ENCODE data around the gene RP2.

The RP2 gene

DNA sequence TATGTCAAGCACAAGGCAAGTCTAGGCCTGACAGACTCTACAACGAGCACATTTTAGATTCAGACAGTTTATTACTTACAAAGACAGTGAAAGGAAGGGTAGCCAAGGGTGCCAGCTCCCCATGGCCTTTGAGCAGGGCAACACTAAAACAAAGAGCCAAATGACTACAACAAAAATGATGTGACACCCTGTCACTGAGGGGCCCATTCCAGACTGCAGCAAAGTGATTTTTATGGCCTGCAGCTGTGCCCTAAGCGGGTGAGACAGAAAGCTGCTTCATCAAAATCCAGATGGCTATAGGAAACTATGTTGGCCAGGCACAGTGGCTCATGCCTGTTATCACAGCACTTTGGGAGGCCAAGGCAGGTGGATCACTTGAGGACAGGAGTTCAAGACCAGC, 13.4 kb upstream of the RP2 start:
- TF ChIP-seq, protein P1, sequence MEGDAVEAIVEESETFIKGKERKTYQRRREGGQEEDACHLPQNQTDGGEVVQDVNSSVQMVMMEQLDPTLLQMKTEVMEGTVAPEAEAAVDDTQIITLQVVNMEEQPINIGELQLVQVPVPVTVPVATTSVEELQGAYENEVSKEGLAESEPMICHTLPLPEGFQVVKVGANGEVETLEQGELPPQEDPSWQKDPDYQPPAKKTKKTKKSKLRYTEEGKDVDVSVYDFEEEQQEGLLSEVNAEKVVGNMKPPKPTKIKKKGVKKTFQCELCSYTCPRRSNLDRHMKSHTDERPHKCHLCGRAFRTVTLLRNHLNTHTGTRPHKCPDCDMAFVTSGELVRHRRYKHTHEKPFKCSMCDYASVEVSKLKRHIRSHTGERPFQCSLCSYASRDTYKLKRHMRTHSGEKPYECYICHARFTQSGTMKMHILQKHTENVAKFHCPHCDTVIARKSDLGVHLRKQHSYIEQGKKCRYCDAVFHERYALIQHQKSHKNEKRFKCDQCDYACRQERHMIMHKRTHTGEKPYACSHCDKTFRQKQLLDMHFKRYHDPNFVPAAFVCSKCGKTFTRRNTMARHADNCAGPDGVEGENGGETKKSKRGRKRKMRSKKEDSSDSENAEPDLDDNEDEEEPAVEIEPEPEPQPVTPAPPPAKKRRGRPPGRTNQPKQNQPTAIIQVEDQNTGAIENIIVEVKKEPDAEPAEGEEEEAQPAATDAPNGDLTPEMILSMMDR (IDR thresholded peaks at IDR 0.05; ENCODE audit: low read depth, low read length), result no peak
- no peak overlapping the region for H3K4me3 ChIP-seq (ENCODE audit: low read depth, low read length)

DNA sequence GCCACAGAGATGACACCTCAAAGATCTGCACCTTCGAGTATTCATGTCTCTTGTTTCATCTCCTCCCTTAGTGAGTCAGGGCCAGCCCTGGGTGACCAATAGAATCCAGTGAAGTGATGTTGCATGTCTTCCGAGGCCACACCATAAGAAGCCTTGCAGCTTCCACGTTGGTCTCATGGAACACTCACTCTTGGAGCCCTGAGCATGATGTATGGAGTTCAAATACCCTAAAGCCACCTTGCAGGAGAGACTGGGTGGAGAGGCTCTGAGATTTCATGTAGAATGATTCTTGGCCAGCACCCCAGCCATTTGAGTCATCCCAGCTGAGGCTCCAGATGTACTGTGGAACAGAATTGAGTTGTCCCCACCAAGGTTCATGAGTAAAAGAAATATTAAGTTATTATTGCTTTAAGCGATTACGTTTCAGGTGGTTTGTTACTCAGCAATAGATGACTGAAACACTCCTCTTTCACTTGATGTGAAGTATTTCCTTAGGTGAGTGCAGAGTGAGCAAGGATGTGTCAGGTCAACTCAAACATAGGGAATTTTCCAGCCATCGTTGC, 5.0 kb upstream of the RP2 start:
- TF ChIP-seq, protein P1 (IDR thresholded peaks at IDR 0.05; ENCODE audit: low read depth, low read length), result no peak
- H3K4me3 ChIP-seq (ENCODE audit: low read depth, low read length), result no peak overlapping the region

- TF ChIP-seq, protein P1 (IDR thresholded peaks at IDR 0.05; ENCODE audit: low read depth, low read length), result no peak
- peak overlapping the region; percentile 80 for H3K4me3 ChIP-seq (ENCODE audit: low read depth, low read length)
These were observed 979 bp downstream of the RP2 start for GRCh38 chrX:46837558-46838485.

- TF ChIP-seq, protein P1 (IDR thresholded peaks at IDR 0.05; ENCODE audit: low read depth, low read length), result no peak
- H3K4me3 ChIP-seq (ENCODE audit: low read depth, low read length), result peak overlapping the region; percentile 80
These were observed 1.6 kb downstream of the RP2 start for GRCh38 chrX:46838486-46838870.

DNA sequence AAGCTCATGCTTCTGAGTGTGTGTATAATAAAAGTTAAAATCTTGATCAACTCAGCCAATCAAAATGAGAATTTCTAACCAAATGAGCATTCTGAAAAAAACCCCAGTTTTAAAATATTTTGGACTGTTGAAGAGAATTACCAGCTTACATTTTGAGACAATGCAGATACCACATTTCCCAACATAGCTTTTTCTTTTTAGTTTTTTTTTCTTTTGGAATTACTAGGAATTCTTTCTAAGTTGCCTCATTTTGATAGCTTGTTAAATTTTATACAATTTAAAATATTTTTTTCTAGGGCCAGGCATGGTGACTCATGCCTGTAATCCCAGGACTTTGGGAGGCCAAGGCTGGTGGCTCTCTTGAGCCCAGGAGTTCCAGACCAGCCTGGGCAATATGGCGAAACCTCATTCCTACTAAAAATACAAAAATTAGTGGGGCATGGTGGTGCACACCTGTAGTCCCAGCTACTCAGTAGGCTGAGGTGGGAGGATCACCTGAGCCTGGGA, 2.2 kb downstream of the RP2 start:
- H3K4me3 ChIP-seq (ENCODE audit: low read depth, low read length), result peak overlapping the region; percentile 80
- TF ChIP-seq, protein P1 (IDR thresholded peaks at IDR 0.05; ENCODE audit: low read depth, low read length), result no peak

- TF ChIP-seq, protein P1 (IDR thresholded peaks at IDR 0.05; ENCODE audit: low read depth, low read length), result no peak
- no peak overlapping the region for H3K4me3 ChIP-seq (ENCODE audit: low read depth, low read length)
These were observed 4.1 kb downstream of the RP2 start for GRCh38 chrX:46840946-46841345.

GRCh38 chrX:46841346-46841745, 4.5 kb downstream of the RP2 start:
- TF ChIP-seq, protein P1 (IDR thresholded peaks at IDR 0.05; ENCODE audit: low read depth, low read length), result no peak
- no peak overlapping the region for H3K4me3 ChIP-seq (ENCODE audit: low read depth, low read length)

Data from WI38 (cell line).